ENCODE data around the gene BLID. TPM values are rescaled to one million over a fixed set of nuclear protein-coding genes. Genes with fewer than 3 reads are reported as not detected.

Gene BLID
- total and polyA plus RNA-seq, 2 of the 8 experiments (the other 6 are each of a cell fraction or from before 2014, with no cell fraction given) = not detected

DNA sequence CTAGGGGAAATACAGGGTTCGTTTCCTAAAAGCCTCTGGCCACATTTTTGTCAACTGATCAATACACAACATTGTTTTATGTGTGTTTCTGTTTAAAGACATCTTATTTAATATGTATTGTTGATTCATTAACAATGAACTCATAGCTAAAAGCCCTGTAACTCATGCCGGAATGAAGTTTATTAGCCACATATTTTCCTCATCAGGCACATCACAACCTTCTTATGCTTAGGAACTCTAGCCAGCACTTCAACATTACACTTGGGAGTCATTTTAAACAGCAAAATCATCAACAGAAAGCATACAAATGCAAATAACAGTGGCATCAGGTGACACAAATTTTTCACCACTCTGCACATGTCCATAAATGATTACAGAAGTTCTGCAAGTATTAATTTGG lies 15.1 kb upstream of the BLID start (continued):
- TF ChIP-seq SIX5 (IDR thresholded peaks at IDR 0.05; ENCODE audit: low read depth, low read length) (no peak), YY1 (IDR thresholded peaks at IDR 0.05; ENCODE audit: low read depth, low read length) (no peak)
